Psoas muscle (tissue), 8 donors: ENCODE data around the gene RBMS3. TPM values are rescaled to one million over a fixed set of nuclear protein-coding genes. Genes with fewer than 3 reads are reported as not detected.

Source experiments
- ATAC-seq, 4 donors: fragments of 200-7000 bp; cut with Tn5 transposase; one replicate each; pipeline ENCODE4 v1.9.1; 2020; ENCODE audit warnings: moderate library complexity in 3 of 4, mild to moderate bottlenecking in 2 of 4
- DNase-seq, 2 donors: peaks; one replicate each; pipeline ENCODE4 v3.0.0-alpha.2; 2020
- H3K27ac ChIP-seq: fragments of 200-600 bp; one replicate; pipeline ENCODE4 v1.8.0; 2022
- H3K27me3 ChIP-seq, 3 donors: fragments of 200-600 bp in 1 of 3; one replicate each; pipeline versions ENCODE4 v1.6.1 to v1.8.0; 2013 to 2022; ENCODE audit warnings: low read length in 2 of 3, mild to moderate bottlenecking in 2 of 3, moderate library complexity in 1 of 3; ENCODE audit not compliant: insufficient read depth in 3 of 3
- H3K36me3 ChIP-seq, 2 donors: fragments of 200-600 bp in 1 of 2; one replicate each; pipeline versions ENCODE4 v1.6.1 to v1.8.0; 2013 to 2022; ENCODE audit warnings: low read depth in 1 of 2, mild to moderate bottlenecking in 1 of 2, moderate library complexity in 1 of 2; ENCODE audit not compliant: insufficient read depth in 1 of 2
- H3K4me1 ChIP-seq: fragments of 200-600 bp; one replicate; pipeline ENCODE4 v1.8.0; 2022
- H3K4me3 ChIP-seq: fragments of 200-600 bp; one replicate; pipeline ENCODE4 v1.8.0; 2022; ENCODE audit warnings: mild to moderate bottlenecking
- H3K9me3 ChIP-seq: fragments of 200-600 bp; one replicate; pipeline ENCODE4 v1.8.0; 2022
- CTCF ChIP-seq: fragments of 200-600 bp; IDR thresholded peaks from one replicate; pipeline ENCODE4 v1.8.0; 2022; ENCODE audit warnings: antibody characterized with exemption
- WGBS, 3 donors: extraction: QIAGEN DNeasy Blood & Tissue Kit; methylation state at CpG; one replicate each; pipeline versions ENCODE4 v1.1.6 to v1.1.7; 2013; 5-methylcytosine and 5-hydroxymethylcytosine counted together
- intact Hi-C, 2 donors: fragments of 100-400 bp; cut with DNase I; formaldehyde crosslinking; loops; one replicate each; pipeline versions ENCODE4 v1.11.0 to v1.14.2; 2022
- polyA plus RNA-seq, 3 donors: library from polyadenylated mRNA; stranded (reverse); fragments of 200-250 nt; gene quantifications; one replicate each; pipeline ENCODE4 v1.2.3, GENCODE V29; 2013
- total RNA-seq, 4 donors: library from RNA; stranded (reverse); fragmentation: NEBNext Ultra II Directional in 2 of 4; extraction: Animal tissue kit (Norgen Biotek cat#: 25700) in 2 of 4; gene quantifications; one replicate each; pipeline versions ENCODE4 v1.2.1 to v1.2.4, GENCODE V29; 2021 to 2023
- donor health status: healthy with polysubstance abuse.
- donor health status: DM: no; HTN: no; CAD: no; lungs with moderate emphysema.
- donor health status: Bipolar disorder and iron deficiency.
- donor health status: healthy.
- donor health status: DM: yes; HTN: yes; CAD: no.
- donor health status: DM: no; HTN: no; CAD: no.
- donor health status: DM: no; HTN: no; CAD: no.
- donor health status: DM: yes; HTN: yes; CAD: no.

Gene RBMS3
- total and polyA plus RNA-seq, 7 donors, result 3.8 to 34.5 (median 23.5) TPM

DNA sequence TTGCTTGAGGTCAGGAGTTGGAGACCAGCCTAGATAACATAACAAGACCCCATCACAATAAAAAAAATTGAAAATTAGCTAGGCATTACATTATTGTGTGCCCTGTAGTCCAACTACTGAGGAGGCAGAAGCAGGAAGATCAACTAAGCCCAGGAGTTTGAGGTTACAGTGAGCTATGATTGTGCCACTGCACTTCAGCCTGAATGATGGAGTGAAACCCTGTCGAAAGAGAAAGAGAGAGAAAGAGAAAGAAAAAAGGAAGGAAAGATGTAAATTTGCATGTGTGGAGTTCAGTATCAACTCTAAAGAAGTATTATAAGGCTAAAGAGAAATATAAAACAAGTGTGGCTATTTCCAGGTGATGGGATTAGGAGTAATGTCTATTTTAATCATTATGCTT lies 661.4 kb downstream of the RBMS3 start:
- no peak for DNase-seq
- Histone ChIP-seq H3K27me3 (no peaks in the 10 kb centered on the region), H3K4me3 (no peak overlapping the region), H3K36me3 (no peaks in the 10 kb centered on the region), H3K4me1 (no peaks in the 10 kb centered on the region), H3K9me3 (no peaks in the 10 kb centered on the region), H3K27ac (no peak overlapping the region)
- intact Hi-C loops, result no loop called here
- ATAC-seq, result no peak
- TF ChIP-seq CTCF, result no peak
- 83 to 92% (median 90%) methylated on average over 1 of the region's 1 CpG for WGBS, 3 donors

GRCh38 chr3:29949131-29949530 lies 668.3 kb downstream of the RBMS3 start:
- H3K27me3 ChIP-seq, result no peaks in the 10 kb centered on the region
- no peak for ATAC-seq
- intact Hi-C loops, result no loop called here
- H3K4me1 ChIP-seq, result no peaks in the 10 kb centered on the region
- H3K27ac ChIP-seq, result no peak overlapping the region
- DNase-seq, result no peak
- whole genome bisulfite sequencing, 3 donors, result 30 to 35% (median 33%) methylated on average over 1 of the region's 1 CpG
- TF ChIP-seq CTCF, result no peak
- no peaks in the 10 kb centered on the region for H3K9me3 ChIP-seq
- no peaks in the 10 kb centered on the region for H3K36me3 ChIP-seq
- no peak overlapping the region for H3K4me3 ChIP-seq

DNA sequence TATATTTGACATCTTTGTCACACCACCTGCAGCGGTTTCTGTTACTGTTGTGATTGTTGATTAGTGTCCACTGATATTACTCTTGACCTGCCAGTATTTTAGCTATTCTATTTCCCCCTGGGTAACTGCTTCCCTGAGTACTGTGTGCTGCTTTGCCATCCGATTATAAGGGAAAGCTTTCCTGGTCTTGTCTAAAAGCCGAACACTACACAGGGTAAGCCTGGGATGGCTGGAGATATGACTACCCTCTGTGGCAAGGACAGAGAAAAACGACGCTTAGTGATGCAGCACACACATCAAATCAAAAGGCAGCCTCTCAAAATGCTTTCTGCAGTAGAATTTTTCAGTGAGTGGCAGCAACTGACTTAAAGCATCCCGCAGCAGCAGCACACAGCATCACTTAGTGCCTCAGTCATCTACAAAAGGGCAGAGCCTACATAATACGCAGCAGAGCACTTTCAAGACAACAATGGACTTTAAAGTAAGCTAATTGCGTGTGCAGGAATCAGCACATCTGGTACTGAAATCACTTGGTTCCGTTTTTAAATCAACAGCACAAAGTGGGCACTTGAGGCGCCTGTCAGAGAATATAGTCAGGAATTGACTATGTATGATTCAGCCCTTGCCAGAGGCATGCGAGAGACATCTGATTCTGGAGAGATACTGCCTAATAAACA lies 669.2 kb downstream of the RBMS3 start:
- Histone ChIP-seq H3K27ac (no peak overlapping the region), H3K27me3 (no peaks in the 10 kb centered on the region), H3K9me3 (no peaks in the 10 kb centered on the region), H3K36me3 (no peaks in the 10 kb centered on the region), H3K4me1 (no peaks in the 10 kb centered on the region), H3K4me3 (no peak overlapping the region)
- ATAC-seq, result peak in 1 of 4 donors; percentile 19
- WGBS, 3 donors, result 80 to 83% (median 81%) methylated on average over 11 of the region's 11 CpGs
- DNase-seq, result no peak
- intact Hi-C loops, result no loop called here
- no peak for TF ChIP-seq CTCF

DNA sequence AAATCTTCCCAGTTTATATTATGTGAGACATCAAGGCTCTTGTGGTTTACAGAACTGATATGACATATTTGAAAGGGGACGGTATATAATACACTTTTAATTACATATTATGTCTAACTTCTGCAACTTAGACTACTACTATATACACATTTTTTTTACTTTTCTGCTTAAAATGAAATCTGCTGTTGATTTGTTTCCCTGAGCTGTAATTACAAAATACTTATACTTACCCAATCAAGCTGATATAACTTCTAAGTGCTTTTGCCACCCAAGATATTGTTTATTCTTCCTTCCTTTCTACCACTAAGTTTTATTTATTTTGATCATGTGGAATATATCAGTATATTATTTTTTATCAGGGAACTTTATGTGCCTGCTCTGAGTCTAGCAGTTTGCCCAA lies 671.6 kb downstream of the RBMS3 start:
- intact Hi-C loops, result no loop called here
- no peak overlapping the region for H3K4me3 ChIP-seq
- H3K27ac ChIP-seq, result no peak overlapping the region
- no peaks in the 10 kb centered on the region for H3K27me3 ChIP-seq
- H3K36me3 ChIP-seq, result no peaks in the 10 kb centered on the region
- WGBS, 3 donors, result 95 to 97% (median 97%) methylated on average over 1 of the region's 1 CpG
- DNase-seq, result no peak
- no peaks in the 10 kb centered on the region for H3K9me3 ChIP-seq
- no peaks in the 10 kb centered on the region for H3K4me1 ChIP-seq
- ATAC-seq, result no peak
- no peak for TF ChIP-seq CTCF

DNA sequence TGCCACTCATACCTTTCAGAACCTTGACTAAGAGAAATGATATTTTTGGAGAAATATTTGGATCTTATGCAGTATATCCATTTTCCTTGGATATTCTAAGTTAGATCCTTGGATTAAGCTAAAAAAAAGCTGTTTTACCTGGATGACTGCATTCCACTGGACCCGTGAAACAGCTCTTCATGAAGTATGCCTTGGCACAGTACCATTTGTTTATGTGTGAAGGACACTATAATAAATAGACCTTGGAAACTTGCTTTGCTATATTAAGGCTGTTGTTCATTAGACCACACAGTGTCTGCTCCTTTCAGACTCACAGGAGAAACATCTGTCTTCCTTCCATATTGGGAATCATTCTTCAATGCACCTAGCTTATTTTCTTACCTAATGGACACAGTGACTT lies 674.5 kb downstream of the RBMS3 start:
- intact Hi-C loops, result no loop called here
- no peaks in the 10 kb centered on the region for H3K27me3 ChIP-seq
- DNase-seq (no peak), ATAC-seq (no peak)
- no peaks in the 10 kb centered on the region for H3K4me1 ChIP-seq
- no peak overlapping the region for H3K4me3 ChIP-seq
- H3K9me3 ChIP-seq, result no peaks in the 10 kb centered on the region
- WGBS, 3 donors, result 15 to 26% (median 21%) methylated on average over 1 of the region's 1 CpG
- no peak overlapping the region for H3K27ac ChIP-seq
- H3K36me3 ChIP-seq, result peaks cover 0 to 8% of the 10 kb centered on the region in 2 donors
- TF ChIP-seq CTCF, result no peak
